Endodermal cell (in vitro differentiated cells): Measurements from ENCODE around the gene SPOPL. TPM values are rescaled to one million over a fixed set of nuclear protein-coding genes. Genes with fewer than 3 reads are reported as not detected.

Experiments
- DNase-seq: peaks from one replicate; pipeline ENCODE4 v3.0.0-alpha.2; 2017
- H3K27ac ChIP-seq: 2 replicates; pipeline ENCODE4 v1.5.1; 2013; ENCODE audit warnings: mild to moderate bottlenecking, low read depth, low read length, moderate library complexity
- H3K27me3 ChIP-seq: 2 replicates; pipeline ENCODE4 v1.6.1; 2013; ENCODE audit warnings: mild to moderate bottlenecking, low read length, moderate library complexity; ENCODE audit not compliant: insufficient read depth, control insufficient read depth, poor library complexity, severe bottlenecking
- H3K36me3 ChIP-seq: 2 replicates; pipeline ENCODE4 v1.7.0; 2013; ENCODE audit warnings: mild to moderate bottlenecking, low read length, moderate library complexity; ENCODE audit not compliant: control insufficient read depth, insufficient read depth
- H3K4me1 ChIP-seq: one replicate; pipeline ENCODE4 v1.7.0; 2013; ENCODE audit warnings: low read length; ENCODE audit not compliant: control insufficient read depth, insufficient read depth
- H3K4me3 ChIP-seq: 2 replicates; pipeline ENCODE4 v1.5.1; 2013; ENCODE audit warnings: mild to moderate bottlenecking, low read length, moderate library complexity
- H3K9ac ChIP-seq: 2 replicates; pipeline ENCODE4 v1.6.1; 2013; ENCODE audit warnings: mild to moderate bottlenecking, low read length, moderate library complexity; ENCODE audit not compliant: poor library complexity, severe bottlenecking; ENCODE audit errors: extremely low read depth
- H3K9me3 ChIP-seq: 2 replicates; pipeline ENCODE4 v1.6.1; 2013; ENCODE audit warnings: mild to moderate bottlenecking, low read length, moderate library complexity; ENCODE audit not compliant: control insufficient read depth
- H3K27ac Mint-ChIP-seq: 2 replicates; pipeline ENCODE4 v1.8.0; 2020; ENCODE audit warnings: mixed read lengths
- H3K27me3 Mint-ChIP-seq: 2 replicates; pipeline ENCODE4 v1.8.0; 2021; ENCODE audit warnings: mild to moderate bottlenecking, mixed read lengths; ENCODE audit not compliant: insufficient read depth
- H3K36me3 Mint-ChIP-seq: 2 replicates; pipeline ENCODE4 v1.8.0; 2020; ENCODE audit warnings: low read depth, mixed read lengths
- H3K4me1 Mint-ChIP-seq: 2 replicates; pipeline ENCODE4 v1.8.0; 2020; ENCODE audit warnings: mixed read lengths
- H3K4me3 Mint-ChIP-seq: 2 replicates; pipeline ENCODE4 v1.8.0; 2020; ENCODE audit warnings: mild to moderate bottlenecking, moderate library complexity, mixed read lengths
- H3K9me3 Mint-ChIP-seq: 2 replicates; pipeline ENCODE4 v1.8.0; 2020; ENCODE audit warnings: mild to moderate bottlenecking, mixed read lengths
- CTCF ChIP-seq: fragments of 200-600 bp; sonication (generic); conservative IDR thresholded peaks from 2 replicates; pipeline ENCODE4 v1.5.0; 2021; ENCODE audit warnings: antibody characterized with exemption, mild to moderate bottlenecking
- WGBS, 2 experiments: methylation state at CpG; one replicate each; pipeline versions ENCODE4 v1.1.5 to v1.1.7; 2013; ENCODE audit warnings: missing lambda C conversion rate in 2 of 2, mixed read lengths in 1 of 2; ENCODE audit not compliant: insufficient coverage in 1 of 2, insufficient read length in 1 of 2; 5-methylcytosine and 5-hydroxymethylcytosine counted together
- total RNA-seq, 2 donors: library from RNA; stranded (reverse); fragmentation: NEBNext Ultra II Directional in 1 of 2; extraction: Animal tissue kit (Norgen Biotek cat#: 25700) in 1 of 2; gene quantifications; 2 replicates in 1 of 2; 3 replicates in 1 of 2; pipeline ENCODE4 v1.2.1, GENCODE V29; 2021

Gene SPOPL
- total RNA-seq, 2 donors from 2014 or later = 17.4 to 26.9 TPM

GRCh38 chr2:138496096-138496651 is 5.4 kb upstream of the SPOPL start:
- Histone ChIP-seq H3K36me3 (no peaks in the 10 kb centered on the region), H3K4me1 (peaks cover 8% of the 10 kb centered on the region), H3K9me3 (no peaks in the 10 kb centered on the region), H3K9ac (no peak overlapping the region), H3K27ac (no peak overlapping the region), H3K27me3 (no peaks in the 10 kb centered on the region), H3K4me3 (no peak overlapping the region)
- peak; percentile 68 for DNase-seq
- Mint-ChIP-seq H3K4me1 (peaks cover 43% of the 10 kb centered on the region), H3K36me3 (peaks cover 9% of the 10 kb centered on the region), H3K4me3 (no peak overlapping the region), H3K27ac (no peak overlapping the region), H3K9me3 (no peaks in the 10 kb centered on the region), H3K27me3 (no peaks in the 10 kb centered on the region)
- no peak for TF ChIP-seq CTCF
- 92 to 100% methylated on average over 3 to 4 of the region's 4 CpGs for WGBS, 2 experiments

- no peak for DNase-seq
- WGBS, 2 experiments = 80 to 96% methylated on average over 4 of the region's 4 CpGs
- peaks cover 8% of the 10 kb centered on the region for H3K4me1 ChIP-seq
- H3K36me3 ChIP-seq = no peaks in the 10 kb centered on the region
- Mint-ChIP-seq H3K4me1 (peaks cover 41% of the 10 kb centered on the region), H3K27ac (no peak overlapping the region), H3K36me3 (peaks cover 9% of the 10 kb centered on the region), H3K9me3 (no peaks in the 10 kb centered on the region), H3K4me3 (no peak overlapping the region), H3K27me3 (no peaks in the 10 kb centered on the region)
- no peak overlapping the region for H3K9ac ChIP-seq
- no peak overlapping the region for H3K4me3 ChIP-seq
- TF ChIP-seq CTCF = no peak
- H3K27ac ChIP-seq = no peak overlapping the region
- no peaks in the 10 kb centered on the region for H3K9me3 ChIP-seq
- H3K27me3 ChIP-seq = no peaks in the 10 kb centered on the region
These were observed 4.3 kb upstream of the SPOPL start for GRCh38 chr2:138497294-138497693.

- TF ChIP-seq CTCF = no peak
- Mint-ChIP-seq H3K27me3 (no peaks in the 10 kb centered on the region), H3K4me3 (no peak overlapping the region), H3K9me3 (no peaks in the 10 kb centered on the region), H3K4me1 (peaks cover 33% of the 10 kb centered on the region), H3K36me3 (peaks cover 9% of the 10 kb centered on the region), H3K27ac (no peak overlapping the region)
- 94 to 97% methylated on average over 2 of the region's 4 CpGs for WGBS, 2 experiments
- DNase-seq = no peak
- H3K9ac ChIP-seq = no peak overlapping the region
- peaks cover 3% of the 10 kb centered on the region for H3K4me1 ChIP-seq
- H3K27me3 ChIP-seq = no peaks in the 10 kb centered on the region
- no peaks in the 10 kb centered on the region for H3K36me3 ChIP-seq
- H3K27ac ChIP-seq = no peak overlapping the region
- no peak overlapping the region for H3K4me3 ChIP-seq
- no peaks in the 10 kb centered on the region for H3K9me3 ChIP-seq
These were observed 1.9 kb upstream of the SPOPL start for GRCh38 chr2:138499684-138500083.
